Uterus (tissue), 2 donors: ENCODE results near the gene HIVEP3.

ENCODE experiments used
- CTCF ChIP-seq, 4 experiments: fragments of 200-600 bp in 2 of 4; fragments of 450-650 bp in 2 of 4; sonication (generic) in 2 of 4; IDR thresholded peaks; one replicate each; pipeline ENCODE4 v1.5.1; 2016 to 2019; ENCODE audit warnings: antibody characterized with exemption in 4 of 4, mild to moderate bottlenecking in 2 of 4, moderate library complexity in 1 of 4
- POLR2A ChIP-seq, 2 donors: fragments of 450-650 bp; IDR thresholded peaks; one replicate each; pipeline ENCODE4 v1.6.1; 2016; ENCODE audit warnings: antibody characterized with exemption in 2 of 2, mild to moderate bottlenecking in 1 of 2, moderate library complexity in 1 of 2

GRCh38 chr1:41480204-41481108 is 438.3 kb downstream of the HIVEP3 start:
- TF ChIP-seq CTCF (IDR thresholded peaks at IDR 0.05) = no peak
- no peak for TF ChIP-seq POLR2A (IDR thresholded peaks at IDR 0.05)
